GM19468 (cell line): Measurements from ENCODE around the gene TAF11L7.
"Not testable (repeated sequence)": the region's sequence is repeated elsewhere in the genome, so short reads cannot be mapped to it uniquely, and the experiment has no call there.

Experiments
- ATAC-seq: cut with Tn5 transposase; IDR thresholded peaks from one replicate; pipeline ENCODE4 v1.9.1; 2021; ENCODE audit warnings: mild to moderate bottlenecking, moderate library complexity, moderate number of reproducible peaks; ENCODE audit not compliant: unreplicated experiment; ENCODE audit errors: extremely low read depth

Gene TAF11L7

DNA sequence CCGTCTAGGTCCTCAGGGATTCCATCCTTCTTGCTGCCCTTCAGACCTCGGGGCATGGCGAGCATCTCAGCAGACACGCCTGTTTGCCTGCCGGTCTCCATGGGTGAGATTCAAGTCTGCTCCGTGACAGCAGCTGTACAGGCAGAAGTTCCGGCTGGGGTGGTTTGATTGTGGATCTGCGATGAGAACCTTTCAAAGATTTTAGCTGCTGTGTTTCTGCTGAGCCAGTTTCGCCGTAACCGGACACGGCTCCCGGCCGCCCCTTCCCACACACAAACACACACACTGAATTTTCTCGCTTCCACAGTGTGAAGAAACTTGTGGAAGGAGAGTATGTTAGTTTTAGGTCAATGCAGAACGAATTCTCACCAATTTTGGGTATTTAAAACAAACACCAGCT, at the start of gene TAF11L7:
Gene TAF11L7 (minus strand): TSS at position 101 of the 400 bp plus-strand sequence.
- not testable (repeated sequence) for ATAC-seq

DNA sequence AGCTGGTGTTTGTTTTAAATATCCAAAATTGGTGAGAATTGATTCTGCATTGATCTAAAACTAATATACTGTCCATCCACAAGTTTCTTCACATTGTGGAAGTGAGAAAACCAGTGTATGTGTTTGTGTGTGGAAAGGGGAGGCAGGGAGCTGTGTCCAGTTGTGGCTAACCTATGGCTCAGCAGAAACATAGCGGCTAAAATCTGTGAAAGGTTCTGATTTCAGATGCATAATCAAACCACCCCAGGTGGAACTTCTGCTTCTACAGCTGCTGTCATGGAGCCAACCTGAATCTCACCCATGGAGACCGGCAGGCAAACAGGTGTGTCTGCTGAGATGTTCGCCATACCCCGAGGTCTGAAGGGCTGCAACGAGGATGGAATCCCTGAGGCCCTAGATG, 48.6 kb upstream of the TAF11L7 start, which contains the start of gene TAF11L14:
Gene TAF11L14 (plus strand): TSS at position 301 of the 400 bp plus-strand sequence.
- ATAC-seq: no peak

DNA sequence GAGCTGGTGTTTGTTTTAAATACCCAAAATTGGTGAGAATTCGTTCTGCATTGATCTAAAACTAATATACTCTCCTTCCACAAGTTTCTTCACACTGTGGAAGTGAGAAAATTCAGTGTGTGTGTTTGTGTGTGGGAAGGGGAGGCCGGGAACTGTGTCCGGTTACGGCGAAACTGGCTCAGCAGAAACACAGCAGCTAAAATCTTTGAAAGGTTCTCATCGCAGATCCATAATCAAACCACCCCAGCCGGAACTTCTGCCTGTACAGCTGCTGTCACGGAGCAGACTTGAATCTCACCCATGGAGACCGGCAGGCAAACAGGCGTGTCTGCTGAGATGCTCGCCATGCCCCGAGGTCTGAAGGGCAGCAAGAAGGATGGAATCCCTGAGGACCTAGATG, 46.2 kb upstream of the TAF11L7 start, which contains the start of gene TAF11L13:
Gene TAF11L13 (plus strand): TSS at position 301 of the 400 bp plus-strand sequence.
- ATAC-seq: not testable (repeated sequence)

DNA sequence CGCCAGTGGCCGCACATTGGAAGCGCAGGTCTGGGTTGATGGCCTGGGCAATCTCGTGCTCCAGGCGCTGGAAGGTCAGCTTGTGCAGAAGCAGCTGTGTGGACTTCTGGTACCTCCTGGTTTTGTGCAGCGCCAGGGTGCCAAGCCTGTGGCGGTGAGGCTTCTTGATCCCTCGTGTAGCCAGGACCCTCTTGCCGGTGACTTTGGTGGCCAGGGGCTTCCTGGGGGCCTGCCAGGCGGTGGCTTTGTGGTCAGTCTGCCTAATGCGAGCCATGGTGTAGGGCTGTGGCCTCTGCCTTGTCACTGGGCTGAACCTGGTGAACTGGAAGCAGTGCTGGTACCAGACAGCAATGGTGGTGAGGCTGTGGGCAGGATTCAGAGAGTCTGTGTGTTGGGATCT, 40.1 kb upstream of the TAF11L7 start:
- ATAC-seq: no peak

DNA sequence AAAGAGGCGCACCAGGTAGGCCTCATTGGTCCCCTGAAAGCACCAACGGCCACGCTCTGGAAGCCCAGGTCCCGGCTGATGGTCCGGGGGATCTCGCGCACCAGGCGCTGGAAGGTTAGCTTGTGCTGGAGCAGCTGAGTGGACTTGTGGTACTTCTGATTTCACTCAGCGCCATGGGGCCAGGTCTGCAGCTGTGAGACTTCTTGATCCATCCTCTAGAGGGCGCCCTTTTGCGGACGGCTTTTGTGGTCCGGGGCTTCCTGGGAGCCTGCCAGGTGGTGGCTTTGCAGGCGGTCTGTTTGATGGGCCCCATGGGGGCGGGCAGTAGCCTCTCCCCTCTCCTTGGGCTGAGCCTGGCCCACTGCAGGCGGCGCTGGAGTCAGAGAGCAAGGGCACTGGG, 35.1 kb upstream of the TAF11L7 start:
- no peak for ATAC-seq

DNA sequence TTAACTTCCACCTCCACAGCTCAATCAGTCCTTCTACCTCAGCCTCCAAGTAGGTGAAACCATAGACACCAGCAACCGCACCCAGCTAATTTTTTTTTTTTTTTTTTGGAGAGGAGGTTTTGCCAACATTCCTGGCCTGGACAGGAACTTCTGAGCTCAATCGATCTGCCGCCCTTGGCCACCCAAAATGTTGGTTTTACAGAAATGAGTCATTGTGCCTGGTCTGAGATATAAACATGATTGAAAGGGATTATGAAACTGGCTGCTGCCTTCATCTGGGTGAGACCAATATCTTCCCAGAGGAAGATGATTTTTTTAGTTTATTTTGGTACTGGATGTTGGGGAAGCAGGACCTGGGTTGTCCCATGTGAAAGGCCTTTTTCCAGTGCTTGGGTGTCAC, 33.8 kb upstream of the TAF11L7 start:
- ATAC-seq: no peak

DNA sequence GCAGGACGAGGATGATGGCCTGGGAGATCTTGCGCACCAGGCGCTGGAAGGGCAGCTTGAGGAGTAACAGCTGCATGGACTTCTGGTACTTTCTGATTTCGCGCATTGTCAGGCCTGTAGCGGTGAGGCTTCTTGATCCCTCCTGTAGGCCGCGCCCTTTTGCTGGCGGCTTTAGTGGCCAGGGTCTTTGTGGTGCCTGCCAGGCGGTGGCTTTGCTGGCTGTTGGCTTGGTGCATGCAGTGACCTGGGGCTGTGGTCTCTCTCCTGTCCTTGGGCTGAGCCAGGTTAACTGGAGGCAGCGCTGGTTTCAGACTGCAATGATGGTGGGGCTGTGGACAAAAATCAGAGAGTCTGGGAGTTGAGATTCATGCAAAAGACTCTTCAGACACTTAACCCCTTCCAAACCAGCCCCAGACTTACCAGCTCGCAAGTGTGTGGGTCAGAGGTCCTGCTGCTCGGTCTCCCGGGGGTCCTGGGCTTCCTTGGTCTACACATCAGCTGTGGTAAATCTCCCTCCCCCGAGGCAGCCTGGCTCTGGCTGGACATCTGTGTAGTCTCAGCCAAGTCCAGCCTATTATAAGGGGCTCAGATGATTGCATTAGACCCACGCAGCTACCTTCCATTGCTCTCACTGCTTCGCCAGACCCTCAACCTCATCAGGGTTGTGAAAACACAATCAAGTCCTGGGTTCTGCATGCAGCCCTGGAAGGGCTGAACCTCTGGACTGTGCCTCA, 29.5 kb upstream of the TAF11L7 start:
- ATAC-seq: no peak

DNA sequence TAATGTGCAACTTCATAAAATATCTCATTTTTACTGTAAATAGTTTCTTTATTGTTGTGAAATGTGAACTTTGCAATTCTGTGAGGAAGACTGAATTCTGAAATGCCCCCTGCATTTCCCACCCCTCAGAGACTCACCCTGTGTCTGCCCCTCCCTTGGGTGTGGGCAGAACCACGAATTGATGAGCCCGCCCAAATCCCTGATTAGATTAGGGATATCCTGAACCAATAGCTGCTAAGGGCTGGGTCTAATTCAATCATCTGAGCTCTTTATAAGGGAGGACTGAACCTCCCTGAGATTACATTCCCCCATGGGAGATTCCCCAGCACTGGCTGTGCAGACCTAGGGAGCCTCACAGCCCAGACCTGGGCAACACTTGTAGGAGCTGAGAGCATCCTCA, 24.5 kb upstream of the TAF11L7 start, which contains the start of gene TAF11L12:
Gene TAF11L12 (plus strand): TSS at position 301 of the 400 bp plus-strand sequence.
- not testable (repeated sequence) for ATAC-seq

DNA sequence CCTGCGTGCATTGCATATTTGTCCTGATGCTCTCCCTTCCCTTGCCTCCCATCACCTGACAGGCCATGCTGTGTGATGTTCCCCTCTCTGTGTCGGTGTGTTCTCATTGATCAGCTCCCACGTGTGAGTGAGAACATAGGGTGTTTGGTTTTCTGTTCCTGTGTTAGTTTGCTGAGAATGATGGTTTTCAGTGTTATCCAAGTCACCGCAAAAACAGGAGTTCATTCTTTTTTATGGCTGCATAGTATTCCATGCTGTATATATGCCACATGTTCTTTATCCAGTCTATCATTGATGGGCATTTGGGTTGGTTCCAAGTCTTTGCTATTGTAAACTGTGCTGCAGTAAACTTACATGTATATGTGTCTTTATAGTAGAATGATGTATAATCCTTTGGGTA, 21.9 kb upstream of the TAF11L7 start:
- ATAC-seq: not testable (repeated sequence)

DNA sequence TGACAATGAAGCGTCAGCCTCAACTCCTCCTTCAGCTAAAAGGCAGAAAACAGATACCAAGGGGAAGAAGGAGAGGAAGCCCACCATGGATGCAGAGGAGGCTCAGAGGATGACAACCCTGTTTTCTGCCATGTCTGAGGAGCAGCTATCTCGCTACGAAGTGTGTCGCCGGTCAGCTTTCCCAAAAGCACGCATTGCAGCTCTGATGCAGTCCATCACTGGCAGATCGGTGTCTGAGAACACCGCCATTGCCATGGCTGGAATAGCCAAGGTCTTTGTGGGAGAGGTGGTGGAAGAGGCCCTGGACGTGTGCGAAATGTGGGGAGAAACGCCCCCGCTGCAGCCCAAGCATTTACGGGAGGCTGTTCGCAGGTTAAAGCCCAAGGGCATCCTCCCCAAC, 19.4 kb upstream of the TAF11L7 start:
- no peak for ATAC-seq

DNA sequence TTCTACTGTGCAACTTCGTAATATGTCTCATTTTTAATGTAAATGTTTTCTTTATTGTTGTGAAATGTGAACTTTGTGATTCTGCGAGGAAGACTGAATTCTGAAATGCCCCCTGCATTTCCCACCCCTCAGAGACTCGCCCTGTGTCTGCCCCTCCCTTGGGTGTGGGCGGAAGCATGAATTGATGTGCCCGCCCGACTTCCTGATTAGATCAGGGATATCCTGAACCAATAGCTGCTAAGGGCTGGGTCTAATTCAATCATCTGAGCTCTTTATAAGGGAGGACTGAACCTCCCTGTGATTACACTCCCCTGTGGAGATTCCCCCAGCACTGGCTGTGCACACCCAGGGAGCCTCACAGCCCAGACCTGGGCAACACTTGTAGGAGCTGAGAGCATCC, 18.3 kb upstream of the TAF11L7 start, which contains the start of gene TAF11L11:
Gene TAF11L11 (plus strand): TSS at position 304 of the 400 bp plus-strand sequence.
- ATAC-seq: not testable (repeated sequence)

DNA sequence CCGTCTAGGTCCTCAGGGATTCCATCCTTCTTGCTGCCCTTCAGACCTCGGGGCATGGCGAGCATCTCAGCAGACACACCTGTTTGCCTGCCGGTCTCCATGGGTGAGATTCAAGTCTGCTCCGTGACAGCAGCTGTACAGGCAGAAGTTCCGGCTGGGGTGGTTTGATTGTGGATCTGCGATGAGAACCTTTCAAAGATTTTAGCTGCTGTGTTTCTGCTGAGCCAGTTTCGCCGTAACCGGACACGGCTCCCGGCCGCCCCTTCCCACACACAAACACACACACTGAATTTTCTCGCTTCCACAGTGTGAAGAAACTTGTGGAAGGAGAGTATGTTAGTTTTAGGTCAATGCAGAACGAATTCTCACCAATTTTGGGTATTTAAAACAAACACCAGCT, 12.2 kb upstream of the TAF11L7 start, which contains the start of gene TAF11L10:
Gene TAF11L10 (minus strand): TSS at position 101 of the 400 bp plus-strand sequence.
- ATAC-seq: not testable (repeated sequence)

DNA sequence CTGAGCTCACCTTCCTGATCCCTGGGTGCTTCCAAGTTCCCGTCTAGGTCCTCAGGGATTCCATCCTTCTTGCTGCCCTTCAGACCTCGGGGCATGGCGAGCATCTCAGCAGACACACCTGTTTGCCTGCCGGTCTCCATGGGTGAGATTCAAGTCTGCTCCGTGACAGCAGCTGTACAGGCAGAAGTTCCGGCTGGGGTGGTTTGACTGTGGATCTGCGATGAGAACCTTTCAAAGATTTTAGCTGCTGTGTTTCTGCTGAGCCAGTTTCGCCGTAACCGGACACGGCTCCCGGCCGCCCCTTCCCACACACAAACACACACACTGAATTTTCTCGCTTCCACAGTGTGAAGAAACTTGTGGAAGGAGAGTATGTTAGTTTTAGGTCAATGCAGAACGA, 8.7 kb upstream of the TAF11L7 start, which contains the start of gene TAF11L9:
Gene TAF11L9 (minus strand): TSS at position 140 of the 400 bp plus-strand sequence.
- not testable (repeated sequence) for ATAC-seq

DNA sequence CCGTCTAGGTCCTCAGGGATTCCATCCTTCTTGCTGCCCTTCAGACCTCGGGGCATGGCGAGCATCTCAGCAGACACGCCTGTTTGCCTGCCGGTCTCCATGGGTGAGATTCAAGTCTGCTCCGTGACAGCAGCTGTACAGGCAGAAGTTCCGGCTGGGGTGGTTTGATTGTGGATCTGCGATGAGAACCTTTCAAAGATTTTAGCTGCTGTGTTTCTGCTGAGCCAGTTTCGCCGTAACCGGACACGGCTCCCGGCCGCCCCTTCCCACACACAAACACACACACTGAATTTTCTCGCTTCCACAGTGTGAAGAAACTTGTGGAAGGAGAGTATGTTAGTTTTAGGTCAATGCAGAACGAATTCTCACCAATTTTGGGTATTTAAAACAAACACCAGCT, 5.3 kb upstream of the TAF11L7 start, which contains the start of gene TAF11L8:
Gene TAF11L8 (minus strand): TSS at position 101 of the 400 bp plus-strand sequence.
- ATAC-seq: not testable (repeated sequence)
